ENCODE measurements around the gene BICDL2. TPM values are rescaled to one million over a fixed set of nuclear protein-coding genes. Genes with fewer than 3 reads are reported as not detected.

Gene BICDL2
- total RNA-seq, 4 donors from 2014 or later = 58.4 to 77.6 (median 69.3) TPM

DNA sequence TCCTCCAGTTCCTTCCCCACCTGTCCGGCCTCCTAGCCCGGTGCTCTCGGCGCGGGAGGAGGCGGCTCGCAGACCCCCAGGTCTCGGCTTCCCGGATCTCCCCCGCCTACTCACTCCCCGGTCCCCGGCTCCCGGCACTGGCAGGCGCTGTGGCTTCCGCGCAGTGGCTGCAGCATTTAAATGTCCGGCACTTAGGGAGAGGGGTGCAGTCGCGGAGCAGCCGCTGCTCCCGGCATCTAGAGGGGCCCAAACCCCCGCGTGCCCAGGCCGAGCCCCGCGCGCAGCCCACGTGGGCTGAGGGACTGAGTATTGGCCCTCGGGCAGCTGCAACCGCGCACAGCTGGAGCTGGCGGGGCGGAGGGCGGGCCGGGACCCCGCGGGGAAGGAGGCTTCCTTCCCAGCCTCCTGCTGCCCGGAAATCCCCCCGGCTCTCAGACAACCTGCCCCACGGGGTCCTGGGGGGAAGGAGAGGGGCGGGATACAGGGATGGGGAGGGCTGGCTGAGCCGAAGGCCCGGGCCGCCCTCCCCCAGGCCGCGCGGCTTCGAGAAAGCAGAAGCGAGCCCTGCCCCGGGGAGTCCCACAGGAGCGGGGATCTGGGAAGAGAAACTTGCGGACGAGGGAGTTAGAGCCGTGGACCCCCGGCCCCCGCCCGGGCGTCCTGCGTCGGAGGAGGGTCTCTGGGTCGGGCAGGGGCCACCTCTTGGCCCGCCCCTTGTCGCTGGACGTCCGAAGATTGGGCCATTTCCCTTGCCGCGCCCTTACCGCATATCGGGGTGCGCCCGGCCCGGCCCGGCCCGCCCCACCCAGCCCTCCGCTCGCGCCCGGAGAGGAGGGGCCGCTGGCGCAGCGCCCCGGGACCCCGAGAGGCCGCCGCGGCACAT is 9.3 kb upstream of the BICDL2 start, which contains the start of gene MMP25:
Gene MMP25, plus strand, starts transcription at position 804 of the 883 bp plus-strand sequence. CDS start 357 bp downstream, outside the sequence.
- Histone ChIP-seq H3K9me3 (no peaks in the 10 kb centered on the region), H3K4me1 (peaks cover 25% of the 10 kb centered on the region), H3K4me3 (peak within 1 kb of the TSS; percentile 60), H3K27ac (no peak within 1 kb of the TSS), H3K27me3 (peaks cover 82% of the 10 kb centered on the region), H3K36me3 (no peaks in the 10 kb centered on the region)
- TF ChIP-seq, protein P1, sequence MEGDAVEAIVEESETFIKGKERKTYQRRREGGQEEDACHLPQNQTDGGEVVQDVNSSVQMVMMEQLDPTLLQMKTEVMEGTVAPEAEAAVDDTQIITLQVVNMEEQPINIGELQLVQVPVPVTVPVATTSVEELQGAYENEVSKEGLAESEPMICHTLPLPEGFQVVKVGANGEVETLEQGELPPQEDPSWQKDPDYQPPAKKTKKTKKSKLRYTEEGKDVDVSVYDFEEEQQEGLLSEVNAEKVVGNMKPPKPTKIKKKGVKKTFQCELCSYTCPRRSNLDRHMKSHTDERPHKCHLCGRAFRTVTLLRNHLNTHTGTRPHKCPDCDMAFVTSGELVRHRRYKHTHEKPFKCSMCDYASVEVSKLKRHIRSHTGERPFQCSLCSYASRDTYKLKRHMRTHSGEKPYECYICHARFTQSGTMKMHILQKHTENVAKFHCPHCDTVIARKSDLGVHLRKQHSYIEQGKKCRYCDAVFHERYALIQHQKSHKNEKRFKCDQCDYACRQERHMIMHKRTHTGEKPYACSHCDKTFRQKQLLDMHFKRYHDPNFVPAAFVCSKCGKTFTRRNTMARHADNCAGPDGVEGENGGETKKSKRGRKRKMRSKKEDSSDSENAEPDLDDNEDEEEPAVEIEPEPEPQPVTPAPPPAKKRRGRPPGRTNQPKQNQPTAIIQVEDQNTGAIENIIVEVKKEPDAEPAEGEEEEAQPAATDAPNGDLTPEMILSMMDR (IDR thresholded peaks at IDR 0.05) = no peak
- TF ChIP-seq EP300 (IDR thresholded peaks at IDR 0.05) (no peak), POLR2AphosphoS5 (IDR thresholded peaks at IDR 0.05) (no peak), POLR2A (IDR thresholded peaks at IDR 0.05) (no peak)
- no peak for DNase-seq (ENCODE audit: low spot score in 2 of 2)
- 0% methylated on average over 2 of the region's 86 CpGs for WGBS

DNA sequence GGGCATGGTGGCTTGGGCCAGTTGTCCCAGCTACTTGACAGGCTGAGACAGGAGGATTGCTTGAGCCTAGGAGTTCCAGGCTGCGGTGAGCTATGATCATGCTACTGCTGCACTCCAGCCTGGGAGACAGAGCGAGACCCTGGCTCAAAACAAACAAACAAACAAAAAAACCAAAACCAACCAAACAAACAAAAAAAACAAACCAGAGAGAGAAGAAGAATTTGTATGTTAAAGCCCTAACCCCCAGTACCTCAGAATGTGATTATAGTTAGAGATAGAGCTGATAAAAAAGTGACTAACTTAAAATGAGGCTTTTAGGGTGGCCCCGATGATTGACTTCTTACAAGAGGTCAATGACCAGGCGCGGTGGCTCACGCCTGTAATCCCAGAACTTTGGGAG is 8.0 kb upstream of the BICDL2 start:
- Histone ChIP-seq H3K36me3 (no peaks in the 10 kb centered on the region), H3K27me3 (peaks cover 89% of the 10 kb centered on the region), H3K9me3 (no peaks in the 10 kb centered on the region), H3K4me1 (peaks cover 25% of the 10 kb centered on the region), H3K4me3 (no peak overlapping the region), H3K27ac (no peak overlapping the region)
- TF ChIP-seq, protein P1 (IDR thresholded peaks at IDR 0.05) = no peak
- TF ChIP-seq POLR2A (IDR thresholded peaks at IDR 0.05) = no peak
- no peak for DNase-seq (ENCODE audit: low spot score in 2 of 2)
- WGBS = 89% methylated on average over 6 of the region's 6 CpGs

DNA sequence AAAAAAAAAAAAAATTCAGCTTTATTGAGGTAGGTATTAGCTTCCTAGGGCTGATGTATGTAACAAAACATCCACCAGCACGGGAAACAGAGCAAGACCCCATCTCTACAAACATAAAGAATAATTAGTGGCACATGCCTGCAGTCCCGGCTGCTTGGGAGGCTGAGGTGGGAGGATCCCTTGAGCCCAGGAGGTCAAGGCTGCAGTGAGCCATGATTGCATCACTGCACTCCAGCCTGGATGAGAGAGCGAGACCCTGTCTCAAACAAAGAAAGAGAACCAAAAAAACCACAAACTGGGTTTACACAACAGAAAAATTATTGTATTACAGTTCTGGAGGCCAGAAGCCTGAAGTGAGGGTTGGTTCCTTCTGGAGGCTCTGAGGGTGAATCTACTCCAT is 5.6 kb upstream of the BICDL2 start:
- H3K4me1 ChIP-seq = peaks cover 33% of the 10 kb centered on the region
- TF ChIP-seq EP300 (IDR thresholded peaks at IDR 0.05) = no peak
- H3K36me3 ChIP-seq = no peaks in the 10 kb centered on the region
- peaks cover 89% of the 10 kb centered on the region for H3K27me3 ChIP-seq
- no peak overlapping the region for H3K27ac ChIP-seq
- no peak for DNase-seq (ENCODE audit: low spot score in 2 of 2)
- 93% methylated on average over 3 of the region's 3 CpGs for WGBS
- no peak overlapping the region for H3K4me3 ChIP-seq
- no peaks in the 10 kb centered on the region for H3K9me3 ChIP-seq

DNA sequence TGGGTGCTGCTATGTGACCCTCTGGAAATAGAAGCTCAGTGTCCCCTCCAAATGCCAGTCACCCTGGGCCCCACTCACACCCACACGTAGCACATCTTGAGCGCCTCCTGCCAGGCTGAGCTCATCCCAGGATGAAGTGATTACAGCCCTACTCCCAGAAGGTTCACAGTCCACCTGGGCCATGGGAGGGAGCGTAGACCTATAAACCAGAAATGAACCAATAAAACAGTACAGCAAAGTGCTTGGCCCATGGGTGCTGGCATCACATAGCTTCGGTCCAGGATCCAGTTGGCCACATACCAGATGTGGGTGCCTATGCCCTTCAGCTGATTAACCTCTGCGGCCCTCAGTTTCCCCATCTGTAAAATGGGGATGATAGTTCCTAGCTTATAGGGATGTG is 2.2 kb upstream of the BICDL2 start:
- Histone ChIP-seq H3K36me3 (no peaks in the 10 kb centered on the region), H3K27ac (no peak overlapping the region), H3K4me3 (no peak overlapping the region), H3K9me3 (no peaks in the 10 kb centered on the region), H3K4me1 (peaks cover 30% of the 10 kb centered on the region), H3K27me3 (peaks cover 85% of the 10 kb centered on the region)
- DNase-seq (ENCODE audit: low spot score in 2 of 2) = no peak
- TF ChIP-seq, protein P1 (IDR thresholded peaks at IDR 0.05) = no peak
- TF ChIP-seq POLR2AphosphoS5 (IDR thresholded peaks at IDR 0.05) (no peak), EP300 (IDR thresholded peaks at IDR 0.05) (no peak), POLR2A (IDR thresholded peaks at IDR 0.05) (no peak)
- 85% methylated on average over 4 of the region's 5 CpGs for WGBS

DNA sequence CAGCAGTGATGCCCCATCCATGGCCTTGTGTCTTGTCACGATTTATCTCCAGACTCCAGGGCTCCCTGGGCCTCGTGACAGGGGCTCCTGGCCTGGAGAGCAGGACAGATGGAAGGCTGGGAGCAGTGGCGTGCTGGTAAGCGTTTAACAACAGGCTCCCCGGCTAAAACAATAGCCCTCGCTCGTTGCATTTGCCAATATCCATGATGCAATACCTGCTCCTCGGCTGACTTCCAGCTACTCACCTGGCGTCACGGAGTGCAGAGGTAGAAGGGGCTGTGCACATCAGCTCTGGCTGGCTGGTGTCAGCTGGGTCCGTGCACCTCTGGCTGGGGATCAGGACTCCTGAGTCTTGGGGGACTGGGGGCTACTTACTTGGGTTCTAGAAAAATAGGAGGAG is 1.5 kb upstream of the BICDL2 start:
- no peaks in the 10 kb centered on the region for H3K9me3 ChIP-seq
- no peak for DNase-seq (ENCODE audit: low spot score in 2 of 2)
- H3K27me3 ChIP-seq = peaks cover 85% of the 10 kb centered on the region
- peak overlapping the region; percentile 23 for H3K27ac ChIP-seq
- WGBS = 29% methylated on average over 2 of the region's 11 CpGs
- H3K4me3 ChIP-seq = no peak overlapping the region
- no peaks in the 10 kb centered on the region for H3K36me3 ChIP-seq
- H3K4me1 ChIP-seq = peaks cover 30% of the 10 kb centered on the region
- TF ChIP-seq POLR2AphosphoS5 (IDR thresholded peaks at IDR 0.05) (no peak), EP300 (IDR thresholded peaks at IDR 0.05) (no peak), POLR2A (IDR thresholded peaks at IDR 0.05) (no peak)
- TF ChIP-seq, protein P1 (IDR thresholded peaks at IDR 0.05) = no peak

All from suprapubic skin (tissue), 4 donors.